ENCODE measurements around the gene TPP1. TPM values are rescaled to one million over a fixed set of nuclear protein-coding genes. Genes with fewer than 3 reads are reported as not detected.

TPP1 gene
- total and polyA plus RNA-seq, 4 experiments from 2014 or later: 103 to 198 (median 169) TPM

- Histone ChIP-seq H3K9me3 (ENCODE audit: control insufficient read depth in 1 of 2, low read length in 2 of 2) (no peaks in the 10 kb centered on the region), H3K27ac (ENCODE audit: low read depth, low read length) (peak overlapping the region; percentile 90), H3K4me3 (ENCODE audit: low read length in 2 of 2) (peak overlapping the region; percentile 68 to 86), H3K36me3 (ENCODE audit: insufficient read depth, low read length) (peaks cover 10% of the 10 kb centered on the region), H3K4me1 (ENCODE audit: insufficient read depth, low read length) (peaks cover 32% of the 10 kb centered on the region), H3K27me3 (ENCODE audit: insufficient read depth, low read length) (no peaks in the 10 kb centered on the region)
- DNase-seq: peak; percentile 36 to 92 (median 44)
- peaks cover 9 to 10% of the 10 kb centered on the region in 2 donors for H3K36me3 Mint-ChIP-seq
- POLR2A ChIA-PET (ENCODE audit: partially characterized antibody): interaction anchor here (0.6 to 5.2 kb wide), 34 partner anchors 10 to 216 kb away, joined by 3 to 132 read pairs (median 5); partner anchors contain the start of genes APBB1, ARFIP2, DCHS1 and ILK
- peaks cover 6 to 12% (median 9%) of the 10 kb centered on the region in 4 donors for H3K4me1 Mint-ChIP-seq
- no peaks in the 10 kb centered on the region for H3K27me3 Mint-ChIP-seq
- no peak overlapping the region for H3K27ac Mint-ChIP-seq
- intact Hi-C loops (cut with micrococcal nuclease): loop anchor here (1.0 to 10.0 kb wide), 6 partner anchors 14 to 204 kb away; partner anchors contain the start of genes APBB1, DCHS1 and MRPL17
- CTCF ChIA-PET (ENCODE audit: partially characterized antibody): interaction anchor here (0.7 to 4.1 kb wide), 34 partner anchors 9 to 240 kb away, joined by 3 to 72 read pairs (median 6); partner anchors contain the start of genes ARFIP2, ILK, MRPL17 and RRP8
- H3K9me3 Mint-ChIP-seq: no peaks in the 10 kb centered on the region
- H3K4me3 Mint-ChIP-seq: no peak overlapping the region
Measured at GRCh38 chr11:6618117-6619003, 862 bp downstream of the TPP1 start.

GRCh38 chr11:6617315-6617781 is 1.9 kb downstream of the TPP1 start:
- Histone ChIP-seq H3K27ac (ENCODE audit: low read depth, low read length) (no peak overlapping the region), H3K9me3 (ENCODE audit: control insufficient read depth in 1 of 2, low read length in 2 of 2) (no peaks in the 10 kb centered on the region), H3K4me1 (ENCODE audit: insufficient read depth, low read length) (peaks cover 40% of the 10 kb centered on the region), H3K27me3 (ENCODE audit: insufficient read depth, low read length) (no peaks in the 10 kb centered on the region), H3K4me3 (ENCODE audit: low read length in 2 of 2) (peak overlapping the region in 1 of 2 donors; percentile 86), H3K36me3 (ENCODE audit: insufficient read depth, low read length) (peaks cover 10% of the 10 kb centered on the region)
- ChIA-PET CTCF (ENCODE audit: partially characterized antibody) (interaction anchor here (0.7 to 4.1 kb wide), 19 partner anchors 9 to 238 kb away, joined by 3 to 72 read pairs (median 12); partner anchors contain the start of genes ARFIP2, ILK, MRPL17 and RRP8), POLR2A (ENCODE audit: partially characterized antibody) (interaction anchor here (0.6 to 5.2 kb wide), 20 partner anchors 11 to 215 kb away, joined by 3 to 132 read pairs (median 18); partner anchors contain the start of genes APBB1, ARFIP2, DCHS1 and ILK)
- peaks cover 9 to 10% of the 10 kb centered on the region in 2 donors for H3K36me3 Mint-ChIP-seq
- intact Hi-C loops (cut with micrococcal nuclease): loop anchor here (10.0 kb wide), 1 partner anchor 203 kb away; the partner anchor contains the start of gene APBB1
- peak overlapping the region in 2 of 8 donors; percentile 13 to 22 for H3K4me3 Mint-ChIP-seq
- no peaks in the 10 kb centered on the region for H3K27me3 Mint-ChIP-seq
- no peak for DNase-seq
- no peaks in the 10 kb centered on the region for H3K9me3 Mint-ChIP-seq
- peak overlapping the region in 2 of 7 donors; percentile 48 to 85 for H3K27ac Mint-ChIP-seq
- peaks cover 6 to 12% (median 9%) of the 10 kb centered on the region in 4 donors for H3K4me1 Mint-ChIP-seq

GRCh38 chr11:6616596-6617250 is 2.5 kb downstream of the TPP1 start:
- H3K27ac ChIP-seq (ENCODE audit: low read depth, low read length): no peak overlapping the region
- Mint-ChIP-seq H3K36me3 (peaks cover 9 to 10% of the 10 kb centered on the region in 2 donors), H3K9me3 (no peaks in the 10 kb centered on the region), H3K4me3 (peak overlapping the region in 2 of 8 donors; percentile 30 to 37), H3K27ac (peak overlapping the region in 2 of 7 donors; percentile 18 to 20), H3K27me3 (no peaks in the 10 kb centered on the region), H3K4me1 (peaks cover 6 to 12% (median 9%) of the 10 kb centered on the region in 4 donors)
- intact Hi-C loops (cut with micrococcal nuclease): loop anchor here (10.0 kb wide), 1 partner anchor 202 kb away; the partner anchor contains the start of gene APBB1
- CTCF ChIA-PET (ENCODE audit: partially characterized antibody): interaction anchor here (0.9 to 4.1 kb wide), 9 partner anchors 11 to 89 kb away, joined by 3 to 72 read pairs (median 12); partner anchors contain the start of genes ILK, MRPL17 and RRP8
- POLR2A ChIA-PET (ENCODE audit: partially characterized antibody): interaction anchor here (1.0 to 5.2 kb wide), 11 partner anchors 10 to 129 kb away, joined by 3 to 132 read pairs (median 21); partner anchors contain the start of genes DCHS1, ILK, MRPL17 and RRP8
- H3K4me3 ChIP-seq (ENCODE audit: low read length in 2 of 2): no peak overlapping the region
- H3K36me3 ChIP-seq (ENCODE audit: insufficient read depth, low read length): peaks cover 10% of the 10 kb centered on the region
- H3K9me3 ChIP-seq (ENCODE audit: control insufficient read depth in 1 of 2, low read length in 2 of 2): no peaks in the 10 kb centered on the region
- H3K4me1 ChIP-seq (ENCODE audit: insufficient read depth, low read length): peaks cover 40% of the 10 kb centered on the region
- DNase-seq: no peak
- no peaks in the 10 kb centered on the region for H3K27me3 ChIP-seq (ENCODE audit: insufficient read depth, low read length)

- Mint-ChIP-seq H3K9me3 (no peaks in the 10 kb centered on the region), H3K4me3 (peak overlapping the region in 2 of 8 donors; percentile 3 to 18), H3K4me1 (peaks cover 6 to 17% (median 13%) of the 10 kb centered on the region in 4 donors), H3K36me3 (peaks cover 9 to 16% of the 10 kb centered on the region in 2 donors), H3K27me3 (no peaks in the 10 kb centered on the region), H3K27ac (peak overlapping the region in 4 of 7 donors; percentile 8 to 81 (median 58))
- Histone ChIP-seq H3K4me1 (ENCODE audit: insufficient read depth, low read length) (peaks cover 46% of the 10 kb centered on the region), H3K4me3 (ENCODE audit: low read length in 2 of 2) (no peak overlapping the region), H3K36me3 (ENCODE audit: insufficient read depth, low read length) (peaks cover 14% of the 10 kb centered on the region), H3K9me3 (ENCODE audit: control insufficient read depth in 1 of 2, low read length in 2 of 2) (no peaks in the 10 kb centered on the region), H3K27me3 (ENCODE audit: insufficient read depth, low read length) (no peaks in the 10 kb centered on the region), H3K27ac (ENCODE audit: low read depth, low read length) (no peak overlapping the region)
- CTCF ChIA-PET (ENCODE audit: partially characterized antibody): interaction anchor here (0.9 to 4.6 kb wide), 6 partner anchors 12 to 68 kb away, joined by 3 to 72 read pairs (median 20); partner anchors contain the start of genes ILK, MRPL17 and RRP8
- intact Hi-C loops (cut with micrococcal nuclease): loop anchor here (10.0 kb wide), 1 partner anchor 201 kb away; the partner anchor contains the start of gene APBB1
- no peak for DNase-seq
- POLR2A ChIA-PET (ENCODE audit: partially characterized antibody): interaction anchor here (0.6 to 5.2 kb wide), 6 partner anchors 9 to 150 kb away, joined by 3 to 132 read pairs (median 4); partner anchors contain the start of genes ILK, MRPL17 and RRP8
Measured at GRCh38 chr11:6615882-6616585, 3.2 kb downstream of the TPP1 start.

- Histone ChIP-seq H3K4me1 (ENCODE audit: insufficient read depth, low read length) (peaks cover 55% of the 10 kb centered on the region), H3K27me3 (ENCODE audit: insufficient read depth, low read length) (no peaks in the 10 kb centered on the region), H3K9me3 (ENCODE audit: control insufficient read depth in 1 of 2, low read length in 2 of 2) (no peaks in the 10 kb centered on the region), H3K4me3 (ENCODE audit: low read length in 2 of 2) (no peak overlapping the region), H3K27ac (ENCODE audit: low read depth, low read length) (no peak overlapping the region), H3K36me3 (ENCODE audit: insufficient read depth, low read length) (peaks cover 23% of the 10 kb centered on the region)
- Mint-ChIP-seq H3K4me3 (no peak overlapping the region), H3K9me3 (no peaks in the 10 kb centered on the region), H3K27ac (peak overlapping the region in 3 of 7 donors; percentile 30 to 55 (median 39)), H3K27me3 (no peaks in the 10 kb centered on the region), H3K36me3 (peaks cover 14 to 25% of the 10 kb centered on the region in 2 donors), H3K4me1 (peaks cover 6 to 24% (median 17%) of the 10 kb centered on the region in 4 donors)
- intact Hi-C loops (cut with micrococcal nuclease): loop anchor here (10.0 kb wide), 1 partner anchor 200 kb away; the partner anchor contains the start of gene APBB1
- POLR2A ChIA-PET (ENCODE audit: partially characterized antibody): interaction anchor here (1.5 to 9.0 kb wide), 3 partner anchors 8 to 69 kb away, joined by 3 to 172 read pairs (median 132); partner anchors contain the start of genes ILK, MRPL17 and RRP8
- DNase-seq: no peak
- CTCF ChIA-PET (ENCODE audit: partially characterized antibody): interaction anchor here (4.6 kb wide), 1 partner anchor 11 kb away, joined by 37 read pairs; the partner anchor contains the start of genes ILK and RRP8
Measured at GRCh38 chr11:6615046-6615445, 4.2 kb downstream of the TPP1 start.

Data from CD4-positive, alpha-beta memory T cell (primary cell).